ENCODE measurements around the gene MAFG.

DNA sequence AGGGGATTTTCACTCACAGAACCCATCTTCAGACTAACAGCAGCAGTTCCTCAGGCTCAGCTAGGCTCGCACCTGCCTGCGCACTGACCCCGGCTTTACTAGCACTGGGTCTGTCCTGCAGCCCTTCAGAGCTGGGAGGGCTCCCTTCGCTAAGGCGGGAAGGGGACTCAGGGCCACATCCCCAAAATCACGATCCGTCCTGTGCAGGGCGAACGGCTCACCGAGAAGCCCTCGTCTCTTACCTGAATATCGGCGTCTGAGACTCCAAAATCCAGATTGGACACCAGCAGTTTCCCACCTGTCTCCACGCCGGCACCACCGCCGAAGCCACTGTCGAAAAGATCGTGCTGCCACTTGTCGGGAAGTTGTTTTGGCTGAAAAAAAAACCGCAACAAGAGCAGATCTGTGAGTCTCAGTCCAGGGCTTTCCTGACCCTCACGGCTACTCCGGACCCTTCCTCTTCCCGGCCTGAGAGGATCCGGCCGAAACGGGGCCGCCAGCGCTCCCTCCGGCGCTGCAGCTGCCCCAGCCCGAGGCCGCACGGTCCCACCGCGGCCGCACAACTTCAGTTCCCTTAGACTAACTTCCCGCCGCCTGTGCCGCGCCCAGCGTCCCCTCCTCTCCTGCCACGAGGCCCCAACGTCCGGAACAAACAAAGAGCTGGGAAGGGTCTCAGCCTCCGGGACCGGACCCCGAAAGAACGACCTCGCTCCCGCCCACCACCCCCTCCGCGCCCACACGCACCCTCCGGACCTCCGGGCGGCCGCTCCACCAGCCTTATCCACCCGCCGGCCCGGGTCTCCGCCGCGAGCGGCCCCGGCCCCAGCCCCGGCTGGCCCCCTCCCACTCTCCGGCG, 36.9 kb downstream of the MAFG start:
- TF ChIP-seq, protein P1, sequence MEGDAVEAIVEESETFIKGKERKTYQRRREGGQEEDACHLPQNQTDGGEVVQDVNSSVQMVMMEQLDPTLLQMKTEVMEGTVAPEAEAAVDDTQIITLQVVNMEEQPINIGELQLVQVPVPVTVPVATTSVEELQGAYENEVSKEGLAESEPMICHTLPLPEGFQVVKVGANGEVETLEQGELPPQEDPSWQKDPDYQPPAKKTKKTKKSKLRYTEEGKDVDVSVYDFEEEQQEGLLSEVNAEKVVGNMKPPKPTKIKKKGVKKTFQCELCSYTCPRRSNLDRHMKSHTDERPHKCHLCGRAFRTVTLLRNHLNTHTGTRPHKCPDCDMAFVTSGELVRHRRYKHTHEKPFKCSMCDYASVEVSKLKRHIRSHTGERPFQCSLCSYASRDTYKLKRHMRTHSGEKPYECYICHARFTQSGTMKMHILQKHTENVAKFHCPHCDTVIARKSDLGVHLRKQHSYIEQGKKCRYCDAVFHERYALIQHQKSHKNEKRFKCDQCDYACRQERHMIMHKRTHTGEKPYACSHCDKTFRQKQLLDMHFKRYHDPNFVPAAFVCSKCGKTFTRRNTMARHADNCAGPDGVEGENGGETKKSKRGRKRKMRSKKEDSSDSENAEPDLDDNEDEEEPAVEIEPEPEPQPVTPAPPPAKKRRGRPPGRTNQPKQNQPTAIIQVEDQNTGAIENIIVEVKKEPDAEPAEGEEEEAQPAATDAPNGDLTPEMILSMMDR (conservative IDR thresholded peaks at IDR 0.05 in 1 of 2, IDR thresholded peaks at IDR 0.05 in 1 of 2; ENCODE audit: low read depth in 1 of 2, low read length in 2 of 2), result no peak
- TF ChIP-seq EZH2 (IDR thresholded peaks at IDR 0.05; ENCODE audit: low read length, missing control alignments), result no peak

All from fibroblast of lung (primary cell).